Chondrocyte (in vitro differentiated cells): ENCODE results near the gene URM1. TPM values are rescaled to one million over a fixed set of nuclear protein-coding genes. Genes with fewer than 3 reads are reported as not detected.

ENCODE experiments used
- DNase-seq: peaks from one replicate; pipeline ENCODE4 v3.0.0; 2021; ENCODE audit warnings: mixed read lengths, low spot score
- H3K27ac Mint-ChIP-seq: one replicate; pipeline ENCODE4 v1.8.0; 2021; ENCODE audit warnings: mild to moderate bottlenecking, moderate library complexity, mixed read lengths; ENCODE audit not compliant: unreplicated experiment
- H3K27me3 Mint-ChIP-seq: 2 replicates; pipeline ENCODE4 v1.8.0; 2021; ENCODE audit warnings: low read depth, mixed read lengths
- H3K36me3 Mint-ChIP-seq: 2 replicates; pipeline ENCODE4 v1.8.0; 2021; ENCODE audit warnings: low read depth, mixed read lengths
- H3K4me1 Mint-ChIP-seq: 2 replicates; pipeline ENCODE4 v1.8.0; 2021; ENCODE audit warnings: low read depth, mild to moderate bottlenecking, mixed read lengths
- H3K4me3 Mint-ChIP-seq: one replicate; pipeline ENCODE4 v1.8.0; 2021; ENCODE audit warnings: mild to moderate bottlenecking, moderate library complexity, mixed read lengths; ENCODE audit not compliant: unreplicated experiment
- H3K9me3 Mint-ChIP-seq: 2 replicates; pipeline ENCODE4 v1.8.0; 2021; ENCODE audit warnings: low read depth, mixed read lengths
- long read RNA-seq: library from polyadenylated mRNA; stranded (forward); transcript quantifications from one replicate; pipeline ENCODE4 v2.0.0, GENCODE V29; 2021
- total RNA-seq: library from RNA; stranded (reverse); gene quantifications from 3 replicates; pipeline ENCODE4 v1.2.1, GENCODE V29; 2021
- TF ChIP-seq, protein P1 (sequence below): fragments of 200-600 bp; sonication (generic); IDR thresholded peaks from 2 replicates; pipeline ENCODE4 v1.5.0; 2021; ENCODE audit warnings: antibody characterized with exemption, mild to moderate bottlenecking, moderate library complexity

URM1 gene
- 50.5 to 60.6 TPM (median 57.6 TPM) in 3 replicates for total RNA-seq
- long read RNA-seq, transcript URM1-203 (5 exons, 2,650 nt): major isoform, 59 of 72 reads
- long read RNA-seq, partial matches to known transcripts: 2 of 72 reads
- long read RNA-seq, other reads (novel, unspliced or antisense): 8 of 72 reads

DNA sequence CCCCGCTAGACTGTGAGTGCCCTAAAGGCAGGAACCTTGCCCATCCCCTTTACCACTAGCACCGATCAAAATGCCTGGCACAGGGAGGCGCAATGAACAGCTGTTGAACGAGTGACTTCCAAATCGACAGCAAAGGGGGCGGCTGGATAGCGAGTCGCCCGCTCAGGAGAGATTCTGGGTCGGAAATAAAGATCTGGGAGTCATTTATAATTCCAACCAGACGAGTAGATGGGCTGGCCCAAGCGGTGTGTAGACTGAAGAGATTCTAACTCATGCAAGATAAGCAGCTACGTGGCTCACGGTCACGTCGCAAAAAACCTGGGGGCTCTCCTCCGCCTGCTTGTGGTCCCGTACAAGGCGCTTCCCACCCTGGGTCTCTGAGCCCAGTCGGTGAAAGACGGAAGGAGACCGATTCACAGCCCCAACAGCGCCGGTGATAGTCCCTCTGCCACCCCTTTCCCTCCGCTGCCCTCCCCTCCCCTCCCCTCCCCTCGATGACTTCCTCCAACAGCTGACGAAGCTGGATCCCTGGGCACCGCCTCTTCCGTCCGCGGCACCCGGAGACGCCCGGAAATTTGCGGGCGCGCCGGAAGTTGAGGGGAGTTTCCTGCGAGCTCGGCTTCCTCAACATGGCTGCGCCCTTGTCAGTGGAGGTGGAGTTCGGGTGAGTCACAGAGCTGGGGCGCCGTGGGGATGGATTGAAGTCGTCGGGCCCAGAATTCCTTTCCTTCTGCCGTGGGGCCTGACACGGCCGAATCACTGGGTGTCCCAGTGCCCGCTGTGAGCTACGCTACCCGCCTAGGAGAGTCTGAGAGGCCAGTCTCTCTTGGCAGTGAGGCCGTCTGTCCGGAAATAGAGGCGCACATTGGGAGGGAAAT, at the start of gene URM1:
URM1 (plus strand) TSS at position 623 of the 878 bp plus-strand sequence; CDS start at position 630, 7 bp downstream.
- Mint-ChIP-seq H3K27me3 (no peaks in the 10 kb centered on the region), H3K4me3 (peak within 1 kb of the TSS; percentile 99)

DNA sequence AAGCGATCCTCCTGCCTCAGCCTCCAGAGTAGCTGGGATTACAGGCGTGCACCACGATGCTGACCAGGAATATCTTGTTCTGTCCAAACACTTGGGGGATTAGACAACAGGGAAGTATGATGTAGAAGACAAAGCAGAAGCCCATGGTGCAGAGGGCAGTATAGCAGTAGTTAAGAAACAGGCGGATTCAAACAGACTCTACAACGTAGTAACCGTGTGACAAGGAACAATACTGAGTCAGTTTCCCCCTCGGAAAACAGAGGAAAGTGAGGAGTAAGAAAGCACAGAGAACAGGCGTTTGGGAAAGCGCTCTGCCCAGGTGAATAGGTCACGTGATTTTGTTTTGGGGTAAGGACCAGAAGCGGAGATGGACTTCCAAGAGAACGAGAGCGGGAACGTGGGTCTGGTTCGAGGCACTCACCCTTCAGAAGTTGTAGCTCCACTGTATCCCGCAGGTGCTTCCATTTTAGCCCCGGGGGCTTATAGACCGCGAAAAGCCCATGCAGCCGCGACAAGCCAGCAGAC, 49.2 kb upstream of the URM1 start:
- DNase-seq: no peak
- TF ChIP-seq, protein P1, sequence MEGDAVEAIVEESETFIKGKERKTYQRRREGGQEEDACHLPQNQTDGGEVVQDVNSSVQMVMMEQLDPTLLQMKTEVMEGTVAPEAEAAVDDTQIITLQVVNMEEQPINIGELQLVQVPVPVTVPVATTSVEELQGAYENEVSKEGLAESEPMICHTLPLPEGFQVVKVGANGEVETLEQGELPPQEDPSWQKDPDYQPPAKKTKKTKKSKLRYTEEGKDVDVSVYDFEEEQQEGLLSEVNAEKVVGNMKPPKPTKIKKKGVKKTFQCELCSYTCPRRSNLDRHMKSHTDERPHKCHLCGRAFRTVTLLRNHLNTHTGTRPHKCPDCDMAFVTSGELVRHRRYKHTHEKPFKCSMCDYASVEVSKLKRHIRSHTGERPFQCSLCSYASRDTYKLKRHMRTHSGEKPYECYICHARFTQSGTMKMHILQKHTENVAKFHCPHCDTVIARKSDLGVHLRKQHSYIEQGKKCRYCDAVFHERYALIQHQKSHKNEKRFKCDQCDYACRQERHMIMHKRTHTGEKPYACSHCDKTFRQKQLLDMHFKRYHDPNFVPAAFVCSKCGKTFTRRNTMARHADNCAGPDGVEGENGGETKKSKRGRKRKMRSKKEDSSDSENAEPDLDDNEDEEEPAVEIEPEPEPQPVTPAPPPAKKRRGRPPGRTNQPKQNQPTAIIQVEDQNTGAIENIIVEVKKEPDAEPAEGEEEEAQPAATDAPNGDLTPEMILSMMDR: no peak
- peak overlapping the region; percentile 93 for H3K4me3 Mint-ChIP-seq
- H3K36me3 Mint-ChIP-seq: peaks cover 2% of the 10 kb centered on the region
- no peaks in the 10 kb centered on the region for H3K9me3 Mint-ChIP-seq
- H3K27ac Mint-ChIP-seq: peak overlapping the region; percentile 99
- no peaks in the 10 kb centered on the region for H3K27me3 Mint-ChIP-seq
- H3K4me1 Mint-ChIP-seq: peaks cover 23% of the 10 kb centered on the region

More for the DNA sequence above, at the start of gene URM1:
- DNase-seq: peak; percentile 98
- Mint-ChIP-seq H3K36me3 (peaks cover 6% of the 10 kb centered on the region), H3K9me3 (no peaks in the 10 kb centered on the region), H3K4me1 (peaks cover 39% of the 10 kb centered on the region), H3K27ac (peak within 1 kb of the TSS; percentile 100)
- TF ChIP-seq, protein P1: peak; percentile 67

DNA sequence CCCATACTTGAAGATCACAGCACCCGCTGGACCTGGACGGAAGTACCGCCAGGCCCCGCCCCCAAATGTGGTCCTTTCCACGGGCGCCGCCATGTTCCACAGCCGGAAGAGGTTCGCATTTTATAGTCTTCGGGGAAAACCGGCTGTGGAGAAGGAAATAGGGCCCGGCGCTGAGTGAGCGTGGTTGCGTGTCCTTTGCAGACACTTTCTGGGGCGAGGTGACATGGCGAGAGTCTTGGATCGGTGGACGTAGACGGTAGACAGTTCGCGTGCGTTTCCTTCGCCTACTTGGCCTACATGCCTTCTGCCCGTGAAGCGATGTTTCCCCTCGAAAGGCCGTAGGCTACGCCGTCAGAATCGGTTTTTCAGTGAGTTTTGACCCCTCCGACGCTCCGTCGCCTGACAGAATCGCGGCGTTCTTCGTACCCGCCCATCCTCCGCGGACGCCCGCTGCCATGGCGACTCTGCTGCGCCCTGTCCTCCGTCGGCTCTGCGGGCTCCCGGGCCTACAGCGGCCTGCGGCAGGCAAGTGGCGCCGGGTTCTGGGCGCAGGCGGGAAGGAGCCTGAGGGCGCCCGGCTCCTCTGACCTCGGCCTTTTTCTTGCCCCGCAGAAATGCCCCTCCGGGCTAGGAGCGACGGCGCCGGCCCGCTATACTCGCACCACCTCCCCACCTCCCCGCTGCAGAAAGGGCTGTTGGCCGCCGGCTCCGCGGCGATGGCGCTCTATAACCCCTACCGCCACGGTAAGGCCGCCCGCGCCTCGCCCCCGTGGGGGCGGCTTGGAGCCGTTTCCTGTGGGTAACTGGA, 48.6 kb upstream of the URM1 start, which contains the start of the genes COQ4 and TRUB2:
COQ4 (plus strand) TSS at position 436 of the 808 bp plus-strand sequence; CDS start at position 456, 20 bp downstream.
TRUB2 (minus strand) TSS at position 44 of the 808 bp plus-strand sequence; CDS start at position 5, 39 bp downstream.
- H3K9me3 Mint-ChIP-seq: no peaks in the 10 kb centered on the region
- TF ChIP-seq, protein P1: no peak
- H3K4me3 Mint-ChIP-seq: peak within 1 kb of the TSS; percentile 93
- peak; percentile 96 for DNase-seq
- no peaks in the 10 kb centered on the region for H3K27me3 Mint-ChIP-seq
- peaks cover 23% of the 10 kb centered on the region for H3K4me1 Mint-ChIP-seq
- no peaks in the 10 kb centered on the region for H3K36me3 Mint-ChIP-seq
- H3K27ac Mint-ChIP-seq: peak within 1 kb of the TSS; percentile 99

DNA sequence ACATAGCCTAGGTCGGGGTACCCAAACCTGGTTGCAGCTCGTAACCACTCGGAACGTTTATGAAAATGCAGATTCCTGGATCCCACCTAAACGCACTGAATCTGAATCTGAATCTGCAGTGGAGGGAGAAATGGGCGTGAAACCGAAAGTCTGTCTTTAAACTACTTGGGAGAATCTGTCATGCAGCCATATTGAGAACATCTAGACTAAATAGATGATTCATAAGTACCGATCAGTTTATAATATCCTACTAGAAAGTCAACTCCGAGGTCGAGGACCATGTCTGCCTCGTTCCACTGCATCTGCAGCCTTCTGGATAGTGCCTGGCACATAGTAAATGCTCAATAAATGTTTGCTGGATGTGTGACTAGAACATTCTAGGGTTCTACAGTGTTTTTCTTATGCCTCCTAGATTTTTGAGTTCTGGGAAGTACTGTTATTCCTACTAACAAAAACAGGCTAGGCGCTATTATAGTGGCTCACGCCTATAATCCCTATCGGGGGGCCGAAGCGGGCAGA, 47.9 kb upstream of the URM1 start:
- Mint-ChIP-seq H3K4me1 (peaks cover 23% of the 10 kb centered on the region), H3K4me3 (peak overlapping the region; percentile 93), H3K36me3 (peaks cover 2% of the 10 kb centered on the region), H3K9me3 (no peaks in the 10 kb centered on the region), H3K27ac (peak overlapping the region; percentile 99), H3K27me3 (no peaks in the 10 kb centered on the region)
- no peak for DNase-seq
- TF ChIP-seq, protein P1: no peak
